ENCODE results near the gene SCMH1. TPM values are rescaled to one million over a fixed set of nuclear protein-coding genes. Genes with fewer than 3 reads are reported as not detected.
"Not testable (repeated sequence)": the region's sequence is repeated elsewhere in the genome, so short reads cannot be mapped to it uniquely, and the experiment has no call there.

Gene SCMH1
- total RNA-seq, 1 experiment from 2014 or later = 19.4 TPM

GRCh38 chr1:41255978-41256377, 13.9 kb upstream of the SCMH1 start (continued):
- TF ChIP-seq PRRX2 (CRISPR knock-in tag; IDR thresholded peaks at IDR 0.05) = no peak
- no peak for TF ChIP-seq SMAD4 (CRISPR knock-in tag; IDR thresholded peaks at IDR 0.05)
- no peak for TF ChIP-seq ZSCAN18 (CRISPR knock-in tag; IDR thresholded peaks at IDR 0.05)
- TF ChIP-seq CDX4 (CRISPR knock-in tag; IDR thresholded peaks at IDR 0.05; ENCODE audit: borderline replicate concordance) = no peak
- TF ChIP-seq CTCF (IDR thresholded peaks at IDR 0.05) = no peak
- TF ChIP-seq ZNF263 (CRISPR knock-in tag; IDR thresholded peaks at IDR 0.05; ENCODE audit: low read depth) = no peak
- no peak for TF ChIP-seq ZNF138 (CRISPR knock-in tag; conservative IDR thresholded peaks at IDR 0.05)
- TF ChIP-seq FOXK1 (CRISPR knock-in tag; IDR thresholded peaks at IDR 0.05) = no peak
- TF ChIP-seq ARID4B (CRISPR knock-in tag; IDR thresholded peaks at IDR 0.05; ENCODE audit: borderline replicate concordance) = no peak
- TF ChIP-seq CBFB (CRISPR knock-in tag; IDR thresholded peaks at IDR 0.05; ENCODE audit: low read depth) = no peak
- no peak for TF ChIP-seq TP53 (CRISPR knock-in tag; IDR thresholded peaks at IDR 0.05)

GRCh38 chr1:41251120-41251519, 9.0 kb upstream of the SCMH1 start:
- H3K4me3 Mint-ChIP-seq; H3K27ac Mint-ChIP-seq; H3K4me1 Mint-ChIP-seq; ATAC-seq; H3K36me3 Mint-ChIP-seq; DNase-seq (ENCODE audit: low spot score); CTCF ChIA-PET; POLR2A ChIA-PET; H3K27me3 Mint-ChIP-seq (ENCODE audit: low read depth): not testable (repeated sequence)
- peaks cover 28% of the 10 kb centered on the region for H3K9me3 Mint-ChIP-seq

GRCh38 chr1:41249319-41249718, 7.2 kb upstream of the SCMH1 start:
- H3K27me3 Mint-ChIP-seq (ENCODE audit: low read depth) = peaks cover 9% of the 10 kb centered on the region
- DNase-seq (ENCODE audit: low spot score) = no peak
- no peaks in the 10 kb centered on the region for H3K4me1 Mint-ChIP-seq
- no peaks in the 10 kb centered on the region for H3K36me3 Mint-ChIP-seq
- peaks cover 14% of the 10 kb centered on the region for H3K9me3 Mint-ChIP-seq
- no peak overlapping the region for H3K27ac Mint-ChIP-seq
- H3K4me3 Mint-ChIP-seq = no peak overlapping the region
- ChIA-PET POLR2A (no interaction called here), CTCF (no interaction called here)
- ATAC-seq = no peak
- TF ChIP-seq E2F5 (CRISPR knock-in tag; IDR thresholded peaks at IDR 0.05) = no peak
- TF ChIP-seq ZMAT4 (CRISPR knock-in tag; IDR thresholded peaks at IDR 0.05) = no peak
- no peak for TF ChIP-seq ERG (CRISPR knock-in tag; IDR thresholded peaks at IDR 0.05)
- no peak for TF ChIP-seq CTCF (IDR thresholded peaks at IDR 0.05)
- TF ChIP-seq MXD4 (CRISPR knock-in tag; IDR thresholded peaks at IDR 0.05; ENCODE audit: borderline replicate concordance) = no peak
- no peak for TF ChIP-seq NFYB (CRISPR knock-in tag; conservative IDR thresholded peaks at IDR 0.05; ENCODE audit: low read depth)
- TF ChIP-seq TP53 (CRISPR knock-in tag; IDR thresholded peaks at IDR 0.05) = no peak
- no peak for TF ChIP-seq HMGXB4 (CRISPR knock-in tag; IDR thresholded peaks at IDR 0.05)
- TF ChIP-seq FOXJ3 (CRISPR knock-in tag; IDR thresholded peaks at IDR 0.05; ENCODE audit: borderline replicate concordance) = no peak
